ENCODE results near the gene XRCC5. TPM values are rescaled to one million over a fixed set of nuclear protein-coding genes. Genes with fewer than 3 reads are reported as not detected.

The XRCC5 gene
- total RNA-seq, 1 experiment from 2014 or later: 390 TPM

- DNase-seq (ENCODE audit: low spot score): no peak
Observed at GRCh38 chr2:216159144-216159543, 50.0 kb downstream of the XRCC5 start.

DNA sequence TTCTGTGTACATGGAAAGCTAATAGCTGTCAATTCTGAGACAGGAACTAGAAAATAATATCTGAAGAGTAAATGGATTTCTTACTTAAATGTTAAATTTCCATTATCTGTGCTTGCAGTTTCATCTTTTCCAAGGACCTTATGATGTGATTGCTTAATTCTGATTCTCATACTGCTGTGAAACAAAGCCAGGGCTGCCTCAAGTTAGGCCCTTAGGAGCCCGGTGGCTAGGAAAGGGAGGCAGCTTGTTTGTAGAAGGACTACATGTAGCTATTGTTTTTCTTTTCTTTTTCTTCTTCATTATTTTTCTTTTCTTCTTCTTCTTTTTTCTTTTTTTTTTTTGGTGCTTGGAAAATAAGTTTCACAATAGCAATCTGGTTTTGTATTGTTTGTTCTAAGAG lies 50.5 kb downstream of the XRCC5 start:
- no peak for DNase-seq (ENCODE audit: low spot score)

DNA sequence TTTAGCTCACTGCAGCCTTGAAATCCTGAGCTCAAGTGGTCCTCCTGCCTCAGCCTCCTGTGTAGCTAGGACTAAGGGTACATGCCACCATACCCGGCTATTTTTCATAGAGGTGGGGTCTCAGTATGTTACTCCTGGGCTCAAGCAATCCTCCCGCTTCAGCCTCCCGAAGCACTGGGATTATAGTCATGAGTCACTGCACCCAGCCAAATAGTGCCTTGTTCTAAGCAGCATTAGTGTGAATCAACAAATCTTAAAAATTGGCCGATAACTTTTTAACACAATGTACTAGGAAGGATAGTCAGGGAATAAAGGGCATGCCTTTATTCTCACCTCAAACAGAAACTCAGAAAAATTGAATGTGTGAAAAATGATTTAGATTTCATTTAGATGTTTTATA lies 51.6 kb downstream of the XRCC5 start:
- no peak for DNase-seq (ENCODE audit: low spot score)

- DNase-seq (ENCODE audit: low spot score): no peak
Observed at GRCh38 chr2:216161967-216162366, 52.8 kb downstream of the XRCC5 start.

DNA sequence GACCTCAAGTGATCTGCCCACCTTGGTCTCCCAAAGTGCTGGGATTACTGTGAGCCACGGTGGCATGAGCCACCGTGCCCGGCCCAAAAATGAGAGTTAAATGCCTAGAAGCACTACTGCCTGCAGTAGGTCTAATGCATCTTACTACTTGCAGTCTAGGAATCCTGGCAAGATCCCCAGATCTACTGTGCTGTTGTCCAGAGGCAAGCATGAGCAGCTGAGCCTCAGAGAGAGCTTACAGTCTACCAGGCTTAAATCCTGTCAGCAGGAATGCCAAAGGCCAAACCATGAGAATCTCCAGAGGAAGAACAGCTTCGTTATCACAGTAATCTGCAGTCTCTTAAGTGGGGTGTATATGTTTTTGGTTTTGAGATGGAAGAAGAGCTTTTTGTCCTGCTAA lies 54.4 kb downstream of the XRCC5 start:
- DNase-seq (ENCODE audit: low spot score): no peak

DNA sequence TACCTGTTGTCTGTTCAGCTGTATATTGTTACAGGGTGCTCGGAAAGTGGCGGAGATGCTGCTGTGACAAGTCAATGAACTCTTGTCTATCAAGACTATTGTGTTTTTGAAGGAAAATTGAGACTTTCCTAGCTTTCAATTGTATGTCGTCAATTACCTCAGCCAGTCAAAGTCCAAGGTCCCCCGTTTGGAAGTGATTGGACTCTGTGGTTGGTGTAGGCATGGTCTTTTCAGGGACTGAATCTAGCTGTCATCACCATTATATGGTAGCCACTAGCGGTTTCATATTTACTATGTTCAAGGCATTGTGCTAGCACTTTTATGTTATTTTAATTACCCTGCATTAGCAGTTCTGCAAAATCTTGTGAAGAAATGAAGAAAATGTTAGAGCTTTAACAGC lies 54.9 kb downstream of the XRCC5 start:
- DNase-seq (ENCODE audit: low spot score): no peak

GRCh38 chr2:216164576-216164975 lies 55.4 kb downstream of the XRCC5 start:
- no peak for DNase-seq (ENCODE audit: low spot score)

DNA sequence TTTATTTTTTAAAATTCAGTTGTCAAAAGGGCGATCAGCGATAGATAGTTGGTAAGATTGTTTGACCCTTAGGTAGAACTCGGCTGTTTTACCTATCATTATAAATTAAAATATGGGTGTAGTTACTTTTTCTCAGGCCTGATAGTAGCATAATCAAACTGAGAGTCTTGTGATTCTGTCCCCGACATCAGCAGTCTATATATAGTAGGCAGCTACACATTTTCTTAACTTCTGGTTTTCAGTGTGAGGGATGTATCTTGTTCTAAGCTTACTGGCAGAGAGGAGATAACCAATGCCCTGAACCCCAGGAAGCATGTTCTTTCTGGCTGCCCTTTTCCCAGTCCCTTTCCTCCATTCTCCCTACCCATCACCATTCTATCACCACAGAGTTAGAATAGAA lies 56.6 kb downstream of the XRCC5 start:
- DNase-seq (ENCODE audit: low spot score): no peak

GRCh38 chr2:216169087-216169486 lies 59.9 kb downstream of the XRCC5 start:
- no peak for DNase-seq (ENCODE audit: low spot score)

GRCh38 chr2:216170076-216170763 lies 61.1 kb downstream of the XRCC5 start:
- DNase-seq (ENCODE audit: low spot score): no peak

DNA sequence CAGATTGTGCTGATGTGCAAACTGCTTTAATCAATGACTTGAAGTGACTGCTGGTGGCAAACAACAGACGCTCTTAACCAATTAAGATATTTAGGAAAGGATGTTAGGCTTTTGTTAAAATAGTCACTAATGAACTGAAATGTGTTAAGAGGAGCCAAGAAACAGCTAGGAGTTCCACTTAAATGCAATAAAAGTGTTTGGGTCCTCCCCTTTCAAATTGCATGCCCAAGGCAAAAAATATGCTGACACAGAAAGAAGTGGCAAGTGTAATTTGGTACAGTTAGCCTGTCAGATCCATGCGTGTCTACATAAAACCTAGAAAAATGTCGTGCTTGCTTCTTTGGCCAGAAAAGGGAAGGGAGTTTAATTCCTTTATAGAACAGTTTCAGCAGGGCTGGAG lies 61.9 kb downstream of the XRCC5 start:
- no peak for DNase-seq (ENCODE audit: low spot score)

- no peak for DNase-seq (ENCODE audit: low spot score)
Observed at GRCh38 chr2:216172493-216172892, 63.3 kb downstream of the XRCC5 start.

DNA sequence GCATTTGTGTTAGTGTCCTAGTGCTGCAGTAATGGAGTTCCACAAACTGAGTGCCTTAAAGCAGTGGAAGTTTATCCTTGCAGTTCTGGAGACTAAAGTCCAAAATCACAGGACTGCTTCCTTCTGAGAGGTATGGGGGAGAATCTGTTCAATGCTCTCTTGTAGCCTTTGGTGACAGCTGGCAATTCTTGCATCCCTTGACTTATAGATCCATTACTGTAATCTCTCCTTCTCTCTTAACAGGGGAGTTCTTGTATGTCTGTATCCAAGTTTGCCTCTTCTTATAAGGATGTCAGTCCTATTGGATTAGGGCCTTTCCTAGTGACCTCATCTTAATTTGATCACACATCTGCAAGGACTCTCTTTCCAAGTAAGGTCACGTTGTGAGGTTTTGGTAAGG lies 69.9 kb downstream of the XRCC5 start:
- no peak for DNase-seq (ENCODE audit: low spot score)

- no peak for DNase-seq (ENCODE audit: low spot score)
Observed at GRCh38 chr2:216181351-216181750, 72.2 kb downstream of the XRCC5 start.

DNA sequence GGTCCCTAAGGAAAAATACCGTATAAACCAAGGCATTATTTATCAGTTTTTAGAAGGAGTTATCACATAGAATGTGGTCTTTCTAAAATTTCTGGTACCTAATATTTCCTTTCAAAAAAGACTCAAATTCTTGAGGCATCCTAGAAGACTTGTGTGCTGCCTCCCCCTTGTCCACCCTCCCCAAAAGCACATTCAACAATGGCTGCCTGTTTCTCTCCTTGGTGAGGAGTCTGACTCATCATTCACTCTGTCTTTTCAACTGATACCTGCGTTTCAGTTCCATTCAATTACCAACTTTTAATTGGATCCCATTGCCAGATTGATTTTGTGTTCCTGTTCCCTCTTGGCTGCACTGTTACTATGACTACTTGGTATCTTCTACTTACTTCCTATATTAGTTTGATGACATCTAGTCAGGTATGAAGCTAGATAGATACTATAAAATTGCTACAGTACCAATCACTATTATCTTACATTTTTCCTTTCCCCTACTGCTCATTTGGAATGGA lies 72.9 kb downstream of the XRCC5 start:
- DNase-seq (ENCODE audit: low spot score): no peak

- no peak for DNase-seq (ENCODE audit: low spot score)
Observed at GRCh38 chr2:216183462-216183861, 74.3 kb downstream of the XRCC5 start.

GRCh38 chr2:216188559-216188850 lies 79.4 kb downstream of the XRCC5 start:
- DNase-seq (ENCODE audit: low spot score): no peak

- DNase-seq (ENCODE audit: low spot score): no peak
Observed at GRCh38 chr2:216188956-216189355, 79.8 kb downstream of the XRCC5 start.

DNA sequence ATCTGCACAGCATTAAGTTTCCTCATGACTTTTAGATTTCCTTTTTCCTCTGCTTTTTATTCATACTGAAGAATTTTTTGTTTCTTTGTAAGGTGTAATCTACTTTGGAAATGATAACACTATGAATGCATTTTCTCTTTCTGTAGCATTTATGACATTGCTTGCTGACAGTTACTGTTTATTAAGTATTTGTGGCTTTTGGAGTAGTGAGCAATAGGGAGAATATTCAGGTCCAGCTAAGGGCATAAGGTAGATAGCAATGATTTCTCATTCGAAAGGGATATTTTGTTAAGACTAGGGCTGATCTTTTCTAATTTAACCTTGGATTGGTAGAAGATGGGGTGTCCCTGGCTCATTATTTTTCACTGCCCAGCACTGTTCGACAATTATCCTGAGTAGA lies 80.3 kb downstream of the XRCC5 start:
- no peak for DNase-seq (ENCODE audit: low spot score)

DNA sequence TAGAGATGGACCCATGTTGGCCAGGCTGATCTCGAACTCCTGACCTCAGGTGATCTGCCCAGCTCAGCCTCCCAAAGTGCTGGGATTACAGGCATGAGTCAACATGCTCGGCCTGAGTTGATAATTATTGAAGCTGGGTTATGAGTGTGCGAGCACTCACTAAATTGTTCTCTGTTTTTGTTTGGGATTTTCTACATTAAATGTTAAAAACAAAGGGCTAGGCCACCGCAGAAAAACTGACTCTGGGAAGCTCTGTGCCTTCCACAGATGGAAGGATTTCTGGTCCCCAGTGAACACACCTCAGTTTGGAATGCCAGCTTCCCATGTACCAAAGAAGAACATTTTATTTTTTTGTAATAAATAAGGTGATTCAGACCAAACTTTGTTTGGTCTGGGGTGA lies 83.0 kb downstream of the XRCC5 start:
- DNase-seq (ENCODE audit: low spot score): no peak

DNA sequence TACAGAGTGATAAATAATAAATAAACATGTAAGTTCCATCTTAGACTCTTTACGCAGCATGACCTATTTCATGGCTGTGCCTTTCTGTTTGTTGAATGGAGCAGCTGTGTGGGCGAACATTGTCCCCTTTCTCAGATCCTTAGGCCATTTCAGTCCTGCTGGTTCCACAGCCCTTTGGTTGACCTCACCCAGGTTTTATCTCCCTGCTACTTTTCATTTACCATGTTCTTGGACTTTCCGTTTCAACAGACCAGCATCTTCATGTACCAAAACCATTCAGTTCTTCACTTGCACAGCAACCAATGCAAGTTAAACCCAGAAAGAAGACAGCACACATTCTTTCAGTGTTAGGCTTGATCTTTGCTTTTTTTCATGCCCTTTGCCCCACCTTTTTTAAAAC lies 83.8 kb downstream of the XRCC5 start:
- DNase-seq (ENCODE audit: low spot score): no peak

- no peak for DNase-seq (ENCODE audit: low spot score)
Observed at GRCh38 chr2:216194013-216194412, 84.9 kb downstream of the XRCC5 start.

DNA sequence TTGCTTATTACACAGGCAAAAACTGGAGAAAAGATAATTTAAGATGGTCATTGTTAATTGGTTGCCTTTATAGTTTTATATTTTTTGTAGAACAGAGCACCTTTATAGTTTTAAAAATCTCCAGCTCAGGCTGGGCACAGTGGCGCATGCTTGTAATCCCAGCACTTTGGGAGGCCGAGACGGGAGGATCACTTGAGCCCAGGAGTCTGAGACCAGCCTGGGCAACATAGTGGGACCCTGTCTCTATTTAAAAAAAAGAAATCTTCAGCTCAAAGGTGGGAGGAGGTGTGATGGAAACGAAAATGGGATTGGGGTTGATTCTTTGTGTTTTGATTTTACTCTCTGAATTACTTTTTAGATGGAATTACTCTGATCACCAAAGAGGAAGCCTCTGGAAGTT lies 85.4 kb downstream of the XRCC5 start:
- DNase-seq (ENCODE audit: low spot score): no peak

- no peak for DNase-seq (ENCODE audit: low spot score)
Observed at GRCh38 chr2:216195565-216196029, 86.4 kb downstream of the XRCC5 start.

Data from H4 (cell line).